SK-N-SH (cell line): Measurements from ENCODE around the gene TDRD9. TPM values are rescaled to one million over a fixed set of nuclear protein-coding genes. Genes with fewer than 3 reads are reported as not detected.
A peak's percentile ranks its signal among the peaks of the same experiment; 100 is the strongest.

Experiments
- CTCF ChIA-PET: fragments of 300-600, 350-600 bp; formaldehyde crosslinking; extraction: SDS; loops from one replicate; lab custom pipeline; 2021; lab: Yijun Ruan, JAX
- POLR2A ChIA-PET: fragments of 350-600 bp; sonication (Branson Sonifier 250); formaldehyde crosslinking; extraction: SDS; loops from one replicate; lab custom pipeline; 2020; ENCODE audit warnings: antibody characterized with exemption, inconsistent platforms; lab: Yijun Ruan, JAX
- DNase-seq: peaks from one replicate; pipeline ENCODE4 v3.0.0; 2012
- H2AFZ ChIP-seq: fragments of 200-600 bp; sonication (generic); 2 replicates; pipeline ENCODE4 v1.8.1; 2016; ENCODE audit warnings: antibody characterized with exemption, mild to moderate bottlenecking, low read depth
- H3F3A ChIP-seq: fragments of 200-600 bp; sonication (generic); replicated peaks from 2 replicates; pipeline ENCODE3; 2016; ENCODE audit warnings: antibody characterized with exemption, mild to moderate bottlenecking; ENCODE audit not compliant: insufficient read depth
- H3K27ac ChIP-seq, 2 experiments: fragments of 200-500 bp in 1 of 2; fragments of 200-600 bp in 1 of 2; sonication (Bioruptor generic) in 1 of 2; sonication (generic), shearing (Covaris generic) in 1 of 2; 2 replicates each; pipeline versions ENCODE4 v1.5.1 to v1.6.1; 2014 to 2016; ENCODE audit warnings: low read depth in 2 of 2, inconsistent platforms in 1 of 2, low read length in 1 of 2, mild to moderate bottlenecking in 1 of 2, mixed read lengths in 1 of 2
- H3K27me3 ChIP-seq: fragments of 200-600 bp; sonication (generic), shearing (Covaris generic); 2 replicates; pipeline ENCODE4 v1.6.1; 2016; ENCODE audit warnings: mixed run types; ENCODE audit not compliant: insufficient read depth
- H3K36me3 ChIP-seq, 2 experiments: fragments of 200-500 bp in 1 of 2; fragments of 200-600 bp in 1 of 2; sonication (Bioruptor generic) in 1 of 2; sonication (generic) in 1 of 2; replicated peaks in 1 of 2; 2 replicates each; pipeline versions ENCODE3 to v1.5.1; 2014 to 2016; ENCODE audit warnings: low read length in 1 of 2, mild to moderate bottlenecking in 1 of 2; ENCODE audit not compliant: insufficient read depth in 2 of 2, control insufficient read depth in 1 of 2
- H3K4me1 ChIP-seq, 2 experiments: fragments of 200-500 bp in 1 of 2; fragments of 200-600 bp in 1 of 2; sonication (Bioruptor generic) in 1 of 2; sonication (generic), shearing (Covaris generic) in 1 of 2; 2 replicates each; pipeline versions ENCODE4 v1.5.1 to v1.6.1; 2014 to 2016; ENCODE audit warnings: low read depth in 1 of 2, low read length in 1 of 2, mixed run types in 1 of 2; ENCODE audit not compliant: insufficient read depth in 2 of 2, control insufficient read depth in 1 of 2
- H3K4me2 ChIP-seq: fragments of 200-600 bp; sonication (generic), shearing (Covaris generic); 2 replicates; pipeline ENCODE4 v1.6.1; 2017; ENCODE audit warnings: mixed run types
- H3K4me3 ChIP-seq, 2 experiments: fragments of 200-500 bp in 1 of 2; fragments of 200-600 bp in 1 of 2; sonication (Bioruptor generic) in 1 of 2; sonication (generic), shearing (Covaris generic) in 1 of 2; 2 replicates each; pipeline versions ENCODE4 v1.5.1 to v1.8.1; 2014 to 2016; ENCODE audit warnings: low read depth in 2 of 2, inconsistent platforms in 1 of 2, low read length in 1 of 2, mild to moderate bottlenecking in 1 of 2, mixed read lengths in 1 of 2, moderate library complexity in 1 of 2
- H3K79me2 ChIP-seq: fragments of 200-600 bp; sonication (generic); 2 replicates; pipeline ENCODE4 v1.8.1; 2017; ENCODE audit warnings: mild to moderate bottlenecking; ENCODE audit not compliant: insufficient read depth
- H3K9ac ChIP-seq: fragments of 200-600 bp; sonication (generic); 2 replicates; pipeline ENCODE4 v1.6.1; 2017; ENCODE audit warnings: mixed run types
- H3K9me2 ChIP-seq: fragments of 200-600 bp; sonication (generic); 2 replicates; pipeline ENCODE4 v1.6.1; 2017; ENCODE audit warnings: mixed run types
- H3K9me3 ChIP-seq: fragments of 200-600 bp; sonication (generic); 2 replicates; pipeline ENCODE4 v1.6.1; 2017; ENCODE audit warnings: mixed run types, mild to moderate bottlenecking, moderate library complexity
- H4K20me1 ChIP-seq: fragments of 200-600 bp; sonication (generic); 2 replicates; pipeline ENCODE4 v1.6.1; 2017; ENCODE audit warnings: mild to moderate bottlenecking, mixed run types; ENCODE audit not compliant: insufficient read depth
- CHD2 ChIP-seq: fragments of 150-350 bp; IDR thresholded peaks from 2 replicates; pipeline ENCODE4 v1.6.1; 2018; ENCODE audit warnings: low read length; ENCODE audit not compliant: partially characterized antibody
- ELF1 ChIP-seq: IDR thresholded peaks from 2 replicates; pipeline ENCODE4 v1.4.0; 2012
- EP300 ChIP-seq, 2 experiments: IDR thresholded peaks; 2 replicates each; pipeline versions ENCODE4 v1.4.0 to v1.6.1; 2012; ENCODE audit warnings: borderline replicate concordance in 1 of 2, low read depth in 1 of 2, low read length in 1 of 2
- GABPA ChIP-seq: IDR thresholded peaks from 2 replicates; pipeline ENCODE4 v1.4.0; 2012; ENCODE audit warnings: low read depth, mild to moderate bottlenecking
- JUND ChIP-seq: IDR thresholded peaks from 2 replicates; pipeline ENCODE4 v1.4.0; 2012
- MEF2A ChIP-seq: IDR thresholded peaks from 2 replicates; pipeline ENCODE4 v1.4.0; 2012; ENCODE audit warnings: low read depth, borderline replicate concordance
- NFIC ChIP-seq: IDR thresholded peaks from 2 replicates; pipeline ENCODE4 v1.4.0; 2012; ENCODE audit warnings: borderline replicate concordance
- POLR2AphosphoS5 ChIP-seq: IDR thresholded peaks from 2 replicates; pipeline ENCODE4 v1.6.1; 2012; ENCODE audit warnings: low read depth, low read length
- RCOR1 ChIP-seq: fragments of 150-350 bp; IDR thresholded peaks from 2 replicates; pipeline ENCODE4 v1.6.1; 2017; ENCODE audit warnings: antibody characterized with exemption, low read length
- SIN3A ChIP-seq: IDR thresholded peaks from 2 replicates; pipeline ENCODE4 v1.6.1; 2012; ENCODE audit warnings: low read depth, mild to moderate bottlenecking, low read length, moderate library complexity, borderline replicate concordance
- SMC3 ChIP-seq: IDR thresholded peaks from 2 replicates; pipeline ENCODE4 v1.6.1; 2012; ENCODE audit warnings: low read depth, low read length, improper control_type of control experiment
- TAF1 ChIP-seq: IDR thresholded peaks from 2 replicates; pipeline ENCODE4 v1.6.1; 2012; ENCODE audit warnings: low read depth, mild to moderate bottlenecking, low read length, moderate library complexity, borderline replicate concordance
- TCF12 ChIP-seq: IDR thresholded peaks from 2 replicates; pipeline ENCODE4 v1.4.0; 2012
- TEAD4 ChIP-seq: IDR thresholded peaks from 2 replicates; pipeline ENCODE4 v1.4.0; 2012; ENCODE audit warnings: mild to moderate bottlenecking, borderline replicate concordance; ENCODE audit not compliant: insufficient read depth
- WGBS: methylation state at CpG from one replicate; pipeline ENCODE4 v1.1.6; 2017; ENCODE audit warnings: low lambda C conversion rate; 5-methylcytosine and 5-hydroxymethylcytosine counted together
- polyA plus RNA-seq, 3 experiments: library from polyadenylated mRNA; depleted of rRNA; stranded (reverse); fragments of >200 nt; gene quantifications; 2 replicates each; pipeline ENCODE4 v1.2.3, GENCODE V29; 2012
- TF ChIP-seq, protein P1 (sequence below): IDR thresholded peaks from 2 replicates; pipeline ENCODE4; 2012
- TF ChIP-seq, protein P2 (sequence below): fragments of 200-600 bp; sonication (generic); IDR thresholded peaks from 2 replicates; pipeline ENCODE4 v1.6.1; 2017; ENCODE audit warnings: antibody characterized with exemption, mild to moderate bottlenecking, moderate library complexity
- TF ChIP-seq, protein P3 (sequence below): IDR thresholded peaks from 2 replicates; pipeline ENCODE4 v1.4.0; 2012; ENCODE audit warnings: low read depth, borderline replicate concordance
- TF ChIP-seq, protein P4 (sequence below): IDR thresholded peaks from 2 replicates; pipeline ENCODE4 v1.4.0; 2012; ENCODE audit warnings: low read depth, borderline replicate concordance
- TF ChIP-seq, protein P5 (sequence below): fragments of 150-350 bp; IDR thresholded peaks from 2 replicates; pipeline ENCODE4 v1.6.1; 2016; ENCODE audit warnings: mild to moderate bottlenecking, low read depth, low read length
- TF ChIP-seq, protein P6 (sequence below): IDR thresholded peaks from 2 replicates; pipeline ENCODE4 v1.4.0; 2012; ENCODE audit warnings: low read depth

TDRD9 gene
- polyA plus RNA-seq, 1 of the 3 experiments (the other 2 are of a cell fraction), result not detected

DNA sequence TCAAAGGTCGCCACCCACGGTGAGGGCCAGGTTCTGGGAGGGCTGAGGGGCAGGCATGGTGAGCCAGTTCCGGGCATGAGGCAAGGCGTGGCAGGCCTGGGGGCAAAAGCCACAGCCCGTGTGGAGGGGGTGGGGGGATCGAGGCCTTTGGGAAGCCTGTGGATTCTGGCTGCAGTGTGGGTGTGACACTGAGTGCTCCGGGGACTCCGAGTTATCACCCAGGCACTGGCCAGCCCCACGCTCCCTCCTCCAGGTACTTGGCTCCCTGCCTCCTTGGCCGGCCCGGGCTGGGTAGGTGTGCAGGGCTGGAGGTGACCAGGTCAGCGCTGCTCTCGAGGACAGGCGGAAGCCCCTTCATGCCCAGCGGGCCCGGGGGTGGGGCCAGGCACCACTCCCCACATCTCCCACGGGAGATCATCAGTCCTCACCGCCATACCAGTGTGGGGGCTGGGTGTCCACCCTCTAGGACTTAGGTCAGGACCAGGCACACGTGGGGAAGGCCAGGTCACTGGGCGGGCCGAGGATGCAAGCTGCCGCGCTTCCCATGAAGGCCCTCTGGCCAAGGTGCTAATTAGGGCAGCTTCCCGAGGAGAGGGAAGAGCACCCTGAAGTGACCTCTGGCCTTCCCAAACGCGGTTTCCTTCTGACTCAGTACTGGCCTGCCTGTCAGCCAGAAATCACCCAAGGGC is 34.1 kb upstream of the TDRD9 start:
- Histone ChIP-seq H3K9me2 (no peaks in the 10 kb centered on the region), H4K20me1 (no peaks in the 10 kb centered on the region), H2AFZ (no peak overlapping the region), H3K79me2 (no peaks in the 10 kb centered on the region), H3K27me3 (no peaks in the 10 kb centered on the region), H3K4me3 (no peak overlapping the region), H3K27ac (no peak overlapping the region), H3K4me1 (peaks cover 0 to 9% of the 10 kb centered on the region in 2 experiments; a peak in 1 of 4 replicates), H3F3A (no peaks in the 10 kb centered on the region), H3K9ac (no peak overlapping the region), H3K36me3 (no peaks in the 10 kb centered on the region), H3K4me2 (no peak overlapping the region), H3K9me3 (no peaks in the 10 kb centered on the region)
- WGBS, result 81% methylated on average over 10 of the region's 26 CpGs
- CTCF ChIA-PET, result interaction anchor here (1.3 kb wide), 1 partner anchor 27 kb away, joined by 3 read pairs; a partner anchor contains a TSS
- TF ChIP-seq TEAD4, result no peak
- no peak for TF ChIP-seq POLR2AphosphoS5
- no peak for TF ChIP-seq EP300 (IDR thresholded peaks at IDR 0.05; ENCODE audit: borderline replicate concordance in 1 of 2, low read depth in 1 of 2, low read length in 1 of 2)
- TF ChIP-seq, protein P1, sequence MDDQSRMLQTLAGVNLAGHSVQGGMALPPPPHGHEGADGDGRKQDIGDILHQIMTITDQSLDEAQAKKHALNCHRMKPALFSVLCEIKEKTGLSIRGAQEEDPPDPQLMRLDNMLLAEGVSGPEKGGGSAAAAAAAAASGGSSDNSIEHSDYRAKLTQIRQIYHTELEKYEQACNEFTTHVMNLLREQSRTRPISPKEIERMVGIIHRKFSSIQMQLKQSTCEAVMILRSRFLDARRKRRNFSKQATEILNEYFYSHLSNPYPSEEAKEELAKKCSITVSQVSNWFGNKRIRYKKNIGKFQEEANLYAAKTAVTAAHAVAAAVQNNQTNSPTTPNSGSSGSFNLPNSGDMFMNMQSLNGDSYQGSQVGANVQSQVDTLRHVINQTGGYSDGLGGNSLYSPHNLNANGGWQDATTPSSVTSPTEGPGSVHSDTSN, result no peak
- no peak for TF ChIP-seq GABPA
- TF ChIP-seq NFIC, result no peak
- no peak for TF ChIP-seq CHD2
- no peak for TF ChIP-seq TCF12
- TF ChIP-seq JUND, result no peak
- no peak for TF ChIP-seq TAF1
- TF ChIP-seq SMC3, result no peak
- TF ChIP-seq ELF1, result no peak
- TF ChIP-seq, protein P2, sequence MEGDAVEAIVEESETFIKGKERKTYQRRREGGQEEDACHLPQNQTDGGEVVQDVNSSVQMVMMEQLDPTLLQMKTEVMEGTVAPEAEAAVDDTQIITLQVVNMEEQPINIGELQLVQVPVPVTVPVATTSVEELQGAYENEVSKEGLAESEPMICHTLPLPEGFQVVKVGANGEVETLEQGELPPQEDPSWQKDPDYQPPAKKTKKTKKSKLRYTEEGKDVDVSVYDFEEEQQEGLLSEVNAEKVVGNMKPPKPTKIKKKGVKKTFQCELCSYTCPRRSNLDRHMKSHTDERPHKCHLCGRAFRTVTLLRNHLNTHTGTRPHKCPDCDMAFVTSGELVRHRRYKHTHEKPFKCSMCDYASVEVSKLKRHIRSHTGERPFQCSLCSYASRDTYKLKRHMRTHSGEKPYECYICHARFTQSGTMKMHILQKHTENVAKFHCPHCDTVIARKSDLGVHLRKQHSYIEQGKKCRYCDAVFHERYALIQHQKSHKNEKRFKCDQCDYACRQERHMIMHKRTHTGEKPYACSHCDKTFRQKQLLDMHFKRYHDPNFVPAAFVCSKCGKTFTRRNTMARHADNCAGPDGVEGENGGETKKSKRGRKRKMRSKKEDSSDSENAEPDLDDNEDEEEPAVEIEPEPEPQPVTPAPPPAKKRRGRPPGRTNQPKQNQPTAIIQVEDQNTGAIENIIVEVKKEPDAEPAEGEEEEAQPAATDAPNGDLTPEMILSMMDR, result no peak
- TF ChIP-seq, protein P3, sequence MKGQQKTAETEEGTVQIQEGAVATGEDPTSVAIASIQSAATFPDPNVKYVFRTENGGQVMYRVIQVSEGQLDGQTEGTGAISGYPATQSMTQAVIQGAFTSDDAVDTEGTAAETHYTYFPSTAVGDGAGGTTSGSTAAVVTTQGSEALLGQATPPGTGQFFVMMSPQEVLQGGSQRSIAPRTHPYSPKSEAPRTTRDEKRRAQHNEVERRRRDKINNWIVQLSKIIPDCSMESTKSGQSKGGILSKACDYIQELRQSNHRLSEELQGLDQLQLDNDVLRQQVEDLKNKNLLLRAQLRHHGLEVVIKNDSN, result no peak
- no peak for TF ChIP-seq MEF2A
- TF ChIP-seq, protein P4, sequence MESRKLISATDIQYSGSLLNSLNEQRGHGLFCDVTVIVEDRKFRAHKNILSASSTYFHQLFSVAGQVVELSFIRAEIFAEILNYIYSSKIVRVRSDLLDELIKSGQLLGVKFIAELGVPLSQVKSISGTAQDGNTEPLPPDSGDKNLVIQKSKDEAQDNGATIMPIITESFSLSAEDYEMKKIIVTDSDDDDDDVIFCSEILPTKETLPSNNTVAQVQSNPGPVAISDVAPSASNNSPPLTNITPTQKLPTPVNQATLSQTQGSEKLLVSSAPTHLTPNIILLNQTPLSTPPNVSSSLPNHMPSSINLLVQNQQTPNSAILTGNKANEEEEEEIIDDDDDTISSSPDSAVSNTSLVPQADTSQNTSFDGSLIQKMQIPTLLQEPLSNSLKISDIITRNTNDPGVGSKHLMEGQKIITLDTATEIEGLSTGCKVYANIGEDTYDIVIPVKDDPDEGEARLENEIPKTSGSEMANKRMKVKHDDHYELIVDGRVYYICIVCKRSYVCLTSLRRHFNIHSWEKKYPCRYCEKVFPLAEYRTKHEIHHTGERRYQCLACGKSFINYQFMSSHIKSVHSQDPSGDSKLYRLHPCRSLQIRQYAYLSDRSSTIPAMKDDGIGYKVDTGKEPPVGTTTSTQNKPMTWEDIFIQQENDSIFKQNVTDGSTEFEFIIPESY, result no peak
- TF ChIP-seq, protein P5, sequence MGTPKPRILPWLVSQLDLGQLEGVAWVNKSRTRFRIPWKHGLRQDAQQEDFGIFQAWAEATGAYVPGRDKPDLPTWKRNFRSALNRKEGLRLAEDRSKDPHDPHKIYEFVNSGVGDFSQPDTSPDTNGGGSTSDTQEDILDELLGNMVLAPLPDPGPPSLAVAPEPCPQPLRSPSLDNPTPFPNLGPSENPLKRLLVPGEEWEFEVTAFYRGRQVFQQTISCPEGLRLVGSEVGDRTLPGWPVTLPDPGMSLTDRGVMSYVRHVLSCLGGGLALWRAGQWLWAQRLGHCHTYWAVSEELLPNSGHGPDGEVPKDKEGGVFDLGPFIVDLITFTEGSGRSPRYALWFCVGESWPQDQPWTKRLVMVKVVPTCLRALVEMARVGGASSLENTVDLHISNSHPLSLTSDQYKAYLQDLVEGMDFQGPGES, result no peak
- no peak for TF ChIP-seq SIN3A
- TF ChIP-seq, protein P6, sequence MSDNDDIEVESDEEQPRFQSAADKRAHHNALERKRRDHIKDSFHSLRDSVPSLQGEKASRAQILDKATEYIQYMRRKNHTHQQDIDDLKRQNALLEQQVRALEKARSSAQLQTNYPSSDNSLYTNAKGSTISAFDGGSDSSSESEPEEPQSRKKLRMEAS, result no peak
- no peak for TF ChIP-seq RCOR1
- DNase-seq, result peak; percentile 26
- POLR2A ChIA-PET, result no interaction called here
